ENCODE data around the gene DCAF5.

DNA sequence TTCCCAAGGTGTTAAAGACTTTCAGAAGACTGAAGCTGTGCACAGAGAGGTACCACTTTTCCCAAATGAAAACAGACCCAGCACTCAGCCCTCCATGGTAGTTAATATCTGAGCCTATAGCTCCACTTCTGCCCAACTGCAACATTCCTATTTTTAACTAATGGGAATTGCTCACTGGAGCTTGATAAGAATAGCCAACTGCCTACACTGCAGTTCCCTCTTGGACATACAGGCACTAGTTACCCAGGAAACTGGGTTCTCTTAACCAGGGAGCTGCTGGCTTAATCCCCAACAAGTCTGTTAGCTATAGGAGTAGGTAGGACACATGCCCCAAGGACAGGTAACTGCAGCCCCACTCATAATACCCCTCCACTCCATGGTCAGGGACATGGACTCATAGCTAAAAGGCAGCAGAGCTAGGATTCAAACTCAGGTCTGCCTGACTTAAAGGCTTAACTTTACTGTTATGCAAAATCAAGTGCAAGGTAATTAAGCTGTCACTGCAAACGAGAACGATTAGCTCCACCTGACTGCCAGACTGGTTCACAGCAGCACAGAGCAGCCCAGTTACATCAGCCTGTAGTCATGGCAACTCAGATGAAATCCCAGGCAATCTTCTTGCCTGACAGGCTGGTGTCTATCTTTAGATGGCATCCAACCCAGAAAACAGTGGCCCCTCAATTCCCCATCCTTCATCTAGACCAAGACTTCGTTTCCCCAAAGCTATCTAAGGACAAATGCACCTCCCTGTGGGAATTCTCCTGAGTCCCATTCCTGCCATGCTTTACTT is 96.7 kb downstream of the DCAF5 start:
- TF ChIP-seq POLR2AphosphoS5 (IDR thresholded peaks at IDR 0.05), result no peak
- TF ChIP-seq, protein P1, sequence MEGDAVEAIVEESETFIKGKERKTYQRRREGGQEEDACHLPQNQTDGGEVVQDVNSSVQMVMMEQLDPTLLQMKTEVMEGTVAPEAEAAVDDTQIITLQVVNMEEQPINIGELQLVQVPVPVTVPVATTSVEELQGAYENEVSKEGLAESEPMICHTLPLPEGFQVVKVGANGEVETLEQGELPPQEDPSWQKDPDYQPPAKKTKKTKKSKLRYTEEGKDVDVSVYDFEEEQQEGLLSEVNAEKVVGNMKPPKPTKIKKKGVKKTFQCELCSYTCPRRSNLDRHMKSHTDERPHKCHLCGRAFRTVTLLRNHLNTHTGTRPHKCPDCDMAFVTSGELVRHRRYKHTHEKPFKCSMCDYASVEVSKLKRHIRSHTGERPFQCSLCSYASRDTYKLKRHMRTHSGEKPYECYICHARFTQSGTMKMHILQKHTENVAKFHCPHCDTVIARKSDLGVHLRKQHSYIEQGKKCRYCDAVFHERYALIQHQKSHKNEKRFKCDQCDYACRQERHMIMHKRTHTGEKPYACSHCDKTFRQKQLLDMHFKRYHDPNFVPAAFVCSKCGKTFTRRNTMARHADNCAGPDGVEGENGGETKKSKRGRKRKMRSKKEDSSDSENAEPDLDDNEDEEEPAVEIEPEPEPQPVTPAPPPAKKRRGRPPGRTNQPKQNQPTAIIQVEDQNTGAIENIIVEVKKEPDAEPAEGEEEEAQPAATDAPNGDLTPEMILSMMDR (IDR thresholded peaks at IDR 0.05), result no peak
- no peak for TF ChIP-seq EP300 (IDR thresholded peaks at IDR 0.05)
- no peak for TF ChIP-seq POLR2A (IDR thresholded peaks at IDR 0.05)
